HT1080 (cell line): ENCODE data around the gene DNAJB8. TPM values are rescaled to one million over a fixed set of nuclear protein-coding genes. Genes with fewer than 3 reads are reported as not detected.
A peak's percentile ranks its signal among the peaks of the same experiment; 100 is the strongest.

Source experiments
- DNase-seq: peaks from one replicate; pipeline ENCODE4 v3.0.0-alpha.2; 2015; ENCODE audit warnings: low read depth
- total RNA-seq: library from RNA; depleted of rRNA; stranded (reverse); fragments of >200 nt; shearing (Covaris generic); gene quantifications from 2 replicates; pipeline ENCODE4 v1.2.3, GENCODE V29; 2014

The DNAJB8 gene
- total RNA-seq, 1 experiment from 2014 or later: not detected

DNA sequence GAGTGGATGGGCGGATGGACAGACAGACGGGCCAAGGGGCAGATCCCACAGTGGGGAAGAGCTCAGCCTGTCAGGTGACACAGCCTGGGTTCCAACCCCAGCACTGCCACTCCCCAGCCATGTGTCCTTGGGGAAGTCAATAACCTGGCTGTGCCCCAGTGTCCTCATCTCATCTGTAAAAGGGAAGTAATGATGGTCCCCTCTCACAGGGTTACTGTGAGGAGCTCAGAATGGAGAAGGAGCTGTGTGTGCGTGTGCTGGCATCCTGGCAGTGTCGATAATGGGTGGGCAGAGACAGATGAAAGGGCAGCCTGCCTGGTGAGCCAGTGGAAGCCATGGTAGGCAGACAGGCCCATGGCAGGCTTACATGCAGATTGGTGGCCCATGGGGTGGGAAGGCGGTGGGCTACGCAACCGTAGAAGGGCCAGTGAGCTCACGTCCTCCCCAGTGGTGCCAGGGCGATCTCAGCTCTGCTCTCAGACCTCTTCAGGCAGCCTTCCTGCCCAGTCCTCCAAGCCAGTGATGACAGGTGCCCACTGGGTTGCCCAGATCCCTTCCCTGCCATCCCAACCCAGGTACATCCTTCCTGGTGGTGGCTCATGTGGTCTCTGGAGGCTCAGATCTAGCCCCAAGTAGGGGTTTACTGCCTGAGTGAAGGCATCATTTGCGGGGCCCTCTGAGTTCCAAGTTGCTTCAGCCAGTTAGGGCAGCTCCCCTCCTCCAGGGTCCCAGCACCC lies 2.3 kb upstream of the DNAJB8 start:
- no peak for DNase-seq

DNA sequence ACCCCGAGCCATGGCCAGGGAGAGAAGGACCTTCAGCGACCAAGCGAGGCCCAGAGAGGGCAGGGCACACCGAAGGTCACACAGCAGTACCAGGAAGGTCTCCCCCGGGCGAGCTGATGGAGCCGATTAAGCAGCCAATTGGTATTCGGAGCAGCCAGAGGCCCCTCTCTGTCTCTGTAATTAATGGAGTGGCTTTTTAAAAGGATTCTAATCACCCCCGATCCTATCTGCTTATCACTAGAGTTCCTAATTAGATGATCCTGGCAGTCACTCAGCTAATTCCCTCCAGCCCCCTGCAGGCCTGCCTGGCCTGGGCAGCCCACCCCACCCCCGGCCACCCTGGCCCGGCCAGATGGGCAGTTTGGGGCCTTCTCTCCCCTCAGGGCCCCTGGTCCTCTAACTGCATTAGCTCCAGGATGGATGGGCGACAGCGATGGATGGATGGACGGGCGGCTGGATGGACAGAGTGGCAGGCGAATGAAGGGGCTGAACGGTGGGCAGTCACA lies 1.6 kb upstream of the DNAJB8 start:
- no peak for DNase-seq

DNA sequence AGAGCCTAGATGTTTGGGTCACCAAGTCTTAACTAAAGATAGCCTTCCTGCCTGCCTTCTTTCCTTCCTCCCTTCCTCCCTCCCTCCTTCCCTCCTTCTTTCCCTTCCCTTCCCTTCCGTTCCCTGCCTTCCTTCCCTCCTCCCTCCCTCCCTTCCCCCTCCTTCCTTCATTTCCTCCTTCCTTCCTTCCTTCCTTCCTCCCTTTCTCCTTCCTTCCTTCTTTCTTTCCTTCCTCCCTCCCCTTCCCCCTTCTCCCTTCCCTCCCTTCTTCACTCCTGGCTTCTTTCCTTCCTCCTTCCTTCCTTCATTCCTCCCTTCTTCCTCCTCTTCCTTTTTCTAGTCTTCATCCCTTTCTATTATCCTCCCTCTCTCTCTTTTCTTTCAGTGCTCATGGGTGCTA lies 2.0 kb downstream of the DNAJB8 start:
- no peak for DNase-seq

DNA sequence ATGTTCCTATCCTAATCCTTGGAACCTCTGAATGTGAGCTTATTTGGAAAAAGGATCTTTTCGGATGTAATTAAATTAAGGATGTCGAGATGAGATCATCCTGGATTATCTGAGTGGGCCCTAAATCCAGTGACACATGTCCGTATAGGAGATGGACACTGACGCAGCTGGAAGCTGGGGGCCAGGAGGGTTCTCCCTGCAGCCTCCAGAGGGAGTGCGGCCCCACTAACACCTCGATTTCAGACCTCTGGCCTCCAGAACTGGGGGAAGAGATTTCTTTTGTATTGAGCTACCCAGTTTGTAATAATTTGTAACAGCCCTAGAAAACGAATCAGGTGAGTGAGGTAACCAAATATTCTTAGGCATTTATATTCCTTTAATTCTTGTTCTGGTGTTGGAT lies 2.5 kb downstream of the DNAJB8 start:
- DNase-seq: peak; percentile 27

DNA sequence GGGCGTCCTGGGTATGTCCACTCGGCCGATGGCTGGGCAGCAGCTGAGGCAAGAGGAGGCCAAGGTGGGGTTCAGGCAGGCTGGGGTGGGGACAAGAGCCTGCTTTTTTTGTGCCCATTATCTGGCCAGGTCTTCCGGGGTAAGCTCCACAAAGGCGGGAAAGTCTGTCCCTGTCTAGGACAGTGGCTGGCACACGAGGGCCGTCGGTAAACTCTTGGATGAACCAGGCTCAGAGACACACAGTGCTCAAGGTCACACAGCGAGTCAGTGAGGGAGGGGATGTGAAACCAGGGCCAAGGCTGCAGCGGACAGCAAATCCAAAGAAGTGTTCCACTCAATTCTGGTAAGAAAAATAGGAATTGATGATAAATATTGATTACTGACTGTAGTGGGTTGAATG lies 2.9 kb downstream of the DNAJB8 start:
- no peak for DNase-seq

DNA sequence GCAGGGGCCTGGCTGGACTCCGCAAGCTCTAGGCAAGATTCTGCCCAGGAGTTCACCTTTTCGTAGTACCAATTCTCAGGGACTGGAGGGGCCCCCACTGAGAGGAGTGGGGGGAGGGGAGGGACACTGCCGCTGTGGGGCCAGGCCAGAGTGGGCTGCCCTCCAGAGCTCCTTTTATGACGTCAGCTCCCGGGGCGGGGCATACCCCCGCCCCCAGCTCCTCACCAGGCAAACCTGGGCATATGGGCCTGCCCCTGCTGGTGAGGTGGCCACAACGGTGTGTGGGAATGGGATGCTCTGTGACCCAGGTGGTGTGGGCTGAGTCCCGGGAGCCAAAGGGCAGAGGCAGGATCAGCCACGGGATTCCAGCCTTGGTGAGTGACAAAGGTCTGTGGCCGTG lies 3.3 kb downstream of the DNAJB8 start:
- no peak for DNase-seq

DNA sequence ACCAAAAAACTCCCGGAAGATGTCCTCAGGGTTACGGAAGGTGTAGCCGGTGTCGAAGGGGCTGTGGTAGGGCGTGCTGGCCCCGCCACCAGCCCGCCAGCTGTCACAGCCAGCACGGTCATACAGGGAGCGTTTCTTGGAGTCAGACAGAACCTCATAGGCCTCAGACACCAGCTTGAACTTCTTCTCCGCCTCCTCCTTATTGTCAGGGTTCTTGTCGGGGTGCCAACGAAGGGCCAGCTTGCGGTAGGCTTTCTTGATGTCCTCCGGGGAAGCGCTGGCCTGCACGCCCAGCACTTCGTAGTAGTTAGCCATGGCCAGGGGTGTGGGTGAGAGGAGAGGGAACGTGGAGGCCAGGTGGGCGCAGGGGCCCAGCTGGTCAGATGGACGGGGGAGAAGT lies 3.8 kb downstream of the DNAJB8 start:
- DNase-seq: no peak

DNA sequence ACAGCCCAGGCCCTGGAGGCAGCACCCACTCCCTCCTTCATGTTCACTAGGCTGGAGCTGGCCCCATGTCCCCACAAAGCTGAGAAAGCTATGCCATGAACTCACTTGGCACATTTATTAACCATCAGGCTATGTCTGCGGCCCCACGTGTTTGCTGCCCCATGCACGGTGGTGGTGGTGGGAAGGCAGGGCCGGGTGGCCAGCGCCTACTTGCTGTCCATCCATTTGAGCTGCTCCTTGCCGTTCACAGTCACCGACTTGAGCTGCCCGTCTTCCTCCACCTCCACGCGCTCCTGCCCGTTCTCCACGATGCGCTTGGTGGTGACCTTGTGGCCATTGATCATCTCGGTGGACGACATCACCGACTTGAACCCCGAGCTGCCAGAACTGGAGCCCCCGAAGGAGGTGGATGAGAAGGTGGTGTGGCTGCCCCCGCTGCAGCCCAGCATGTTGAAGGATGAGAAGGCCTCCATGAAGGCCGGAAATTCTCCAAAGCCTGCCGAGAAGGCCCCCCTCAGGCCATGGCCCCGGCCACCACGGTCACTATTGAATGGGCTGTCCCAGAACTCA lies 4.3 kb downstream of the DNAJB8 start:
- no peak for DNase-seq

DNA sequence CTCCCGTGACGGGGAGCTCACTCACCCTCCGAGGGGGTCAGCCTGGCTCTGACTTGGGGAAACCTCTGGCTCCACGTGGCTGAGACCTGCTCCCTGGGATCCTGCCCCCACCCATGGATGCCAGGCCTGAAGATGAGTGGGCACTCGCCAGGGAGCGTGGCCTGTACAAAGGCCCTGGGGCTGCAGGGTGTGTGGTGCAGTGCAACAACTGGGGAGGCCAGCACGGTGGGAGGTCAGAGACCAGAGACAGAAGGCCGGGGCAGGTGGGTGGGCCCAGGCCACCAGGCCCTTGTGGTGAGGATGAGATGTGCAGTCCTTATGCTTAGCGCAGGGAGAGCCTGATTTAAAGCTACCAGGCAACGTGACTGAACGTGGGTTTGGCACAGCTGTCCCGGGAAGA lies 5.0 kb downstream of the DNAJB8 start:
- no peak for DNase-seq

DNA sequence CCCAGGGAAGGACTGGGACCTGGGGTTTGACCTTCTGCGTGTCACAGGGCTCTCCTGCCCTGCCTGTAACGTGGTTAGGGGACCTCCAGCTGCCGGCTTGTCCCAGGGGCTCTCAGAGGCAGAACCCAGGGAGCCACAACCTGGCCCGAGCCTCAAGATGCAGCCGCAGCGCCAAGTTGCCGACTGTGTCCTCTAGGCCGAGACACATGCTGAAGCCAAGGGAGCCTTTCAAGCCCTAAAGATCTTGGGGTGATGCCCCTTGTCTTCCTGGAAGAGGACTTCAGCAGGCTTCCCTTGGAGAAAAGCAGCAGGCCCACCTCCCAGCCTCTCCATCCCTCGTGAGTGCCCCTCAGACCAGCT lies 7.2 kb downstream of the DNAJB8 start:
- no peak for DNase-seq

DNA sequence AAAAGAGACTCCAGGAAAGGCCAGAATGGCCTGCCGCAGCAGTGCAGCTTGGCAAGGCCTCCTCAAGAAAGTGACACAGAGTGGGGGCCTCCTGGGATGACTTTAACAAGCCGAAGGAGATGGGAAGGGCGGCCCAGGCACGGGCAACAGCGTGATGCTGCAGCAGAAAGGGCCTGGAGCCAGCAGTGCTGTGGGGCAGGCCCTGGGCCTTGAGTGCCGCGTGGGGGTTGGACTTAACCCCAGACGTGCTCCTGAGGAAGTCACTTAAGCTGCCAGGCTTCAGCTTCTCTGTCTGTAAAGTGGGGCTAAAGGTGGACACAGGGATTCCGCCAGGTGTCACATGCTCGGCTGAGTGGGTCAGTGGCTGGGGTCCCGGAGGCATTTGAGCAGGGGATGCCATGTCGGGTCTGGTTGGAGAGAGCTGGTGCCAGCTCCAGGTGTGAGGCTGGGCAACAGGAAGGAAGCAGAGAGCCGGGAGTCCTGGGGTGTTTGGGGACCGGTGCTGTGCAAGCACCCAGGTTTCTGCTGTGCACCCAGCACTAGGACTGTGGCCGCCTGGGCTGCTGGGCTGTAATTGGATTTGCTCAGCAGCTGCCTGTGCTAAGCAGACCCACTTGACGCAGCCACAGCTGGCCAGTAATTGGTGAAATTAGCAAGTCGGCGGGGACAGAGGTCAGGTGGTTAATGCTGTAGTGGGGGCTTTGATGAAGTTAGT lies 7.8 kb downstream of the DNAJB8 start:
- no peak for DNase-seq

DNA sequence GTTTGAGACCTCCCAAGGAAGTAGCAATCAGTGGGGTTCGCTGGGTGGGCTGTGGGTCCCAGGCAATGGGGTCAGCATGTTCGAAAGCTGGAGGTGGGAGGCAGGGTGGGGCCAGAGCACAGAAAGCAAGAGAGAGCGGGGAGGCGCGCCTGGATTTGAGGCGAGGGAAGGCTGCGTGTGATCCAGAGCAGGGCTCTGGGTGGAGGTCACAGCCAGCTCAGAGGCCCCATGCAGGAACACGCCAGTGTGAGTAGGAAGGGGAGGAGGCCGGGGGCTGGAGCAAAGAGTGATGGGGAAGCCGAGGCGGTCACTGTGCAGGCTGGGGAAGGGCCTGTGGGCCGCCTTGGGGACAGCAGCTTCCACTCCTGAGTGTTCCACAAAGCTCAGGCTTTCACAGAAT lies 8.8 kb downstream of the DNAJB8 start:
- DNase-seq: no peak

DNA sequence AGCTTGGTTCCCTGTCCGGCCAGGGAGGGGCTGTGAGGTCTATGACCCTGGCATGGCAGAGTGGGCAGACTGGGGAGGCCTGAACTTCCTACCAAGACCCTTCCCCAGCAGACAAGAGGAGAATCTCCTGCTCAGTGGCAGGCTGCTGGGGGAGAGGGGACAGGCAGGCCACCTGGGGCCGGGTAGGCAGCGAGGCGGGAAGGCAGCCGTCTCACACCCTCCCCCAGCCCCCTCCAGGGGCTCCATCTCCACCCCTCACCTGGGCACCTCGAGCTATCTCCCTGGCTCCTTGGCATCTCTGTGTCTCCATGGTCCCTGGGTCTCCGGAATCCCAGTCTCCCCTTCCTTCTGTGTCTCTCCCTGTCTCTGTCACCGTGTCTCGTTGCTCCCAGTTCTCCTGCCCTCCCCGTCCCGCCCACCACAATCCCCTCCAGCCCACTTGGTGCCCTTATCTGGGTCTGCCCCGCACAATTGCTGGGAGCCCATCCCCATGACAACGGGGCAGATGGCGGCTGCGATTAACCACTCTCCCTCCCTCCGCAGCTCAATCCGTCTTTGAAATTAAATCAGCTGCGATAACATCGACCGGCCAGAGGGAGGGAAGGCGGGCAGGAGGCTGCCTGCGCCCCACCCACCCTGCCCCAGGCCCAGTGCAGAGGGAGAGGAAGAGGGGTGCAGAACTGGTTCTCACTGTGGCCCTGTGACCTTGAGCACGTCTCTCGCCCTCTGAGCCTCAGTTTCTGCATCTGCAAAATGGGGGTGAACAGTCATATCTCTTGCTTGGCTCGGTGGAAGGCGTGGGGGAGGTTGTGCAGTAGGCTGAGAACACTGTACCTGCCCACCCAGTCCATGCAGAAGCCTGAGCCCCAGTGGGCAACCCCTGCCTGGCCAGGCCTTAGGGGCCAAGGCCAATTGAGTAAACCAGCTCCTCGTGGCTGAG lies 9.6 kb downstream of the DNAJB8 start:
- DNase-seq: no peak

DNA sequence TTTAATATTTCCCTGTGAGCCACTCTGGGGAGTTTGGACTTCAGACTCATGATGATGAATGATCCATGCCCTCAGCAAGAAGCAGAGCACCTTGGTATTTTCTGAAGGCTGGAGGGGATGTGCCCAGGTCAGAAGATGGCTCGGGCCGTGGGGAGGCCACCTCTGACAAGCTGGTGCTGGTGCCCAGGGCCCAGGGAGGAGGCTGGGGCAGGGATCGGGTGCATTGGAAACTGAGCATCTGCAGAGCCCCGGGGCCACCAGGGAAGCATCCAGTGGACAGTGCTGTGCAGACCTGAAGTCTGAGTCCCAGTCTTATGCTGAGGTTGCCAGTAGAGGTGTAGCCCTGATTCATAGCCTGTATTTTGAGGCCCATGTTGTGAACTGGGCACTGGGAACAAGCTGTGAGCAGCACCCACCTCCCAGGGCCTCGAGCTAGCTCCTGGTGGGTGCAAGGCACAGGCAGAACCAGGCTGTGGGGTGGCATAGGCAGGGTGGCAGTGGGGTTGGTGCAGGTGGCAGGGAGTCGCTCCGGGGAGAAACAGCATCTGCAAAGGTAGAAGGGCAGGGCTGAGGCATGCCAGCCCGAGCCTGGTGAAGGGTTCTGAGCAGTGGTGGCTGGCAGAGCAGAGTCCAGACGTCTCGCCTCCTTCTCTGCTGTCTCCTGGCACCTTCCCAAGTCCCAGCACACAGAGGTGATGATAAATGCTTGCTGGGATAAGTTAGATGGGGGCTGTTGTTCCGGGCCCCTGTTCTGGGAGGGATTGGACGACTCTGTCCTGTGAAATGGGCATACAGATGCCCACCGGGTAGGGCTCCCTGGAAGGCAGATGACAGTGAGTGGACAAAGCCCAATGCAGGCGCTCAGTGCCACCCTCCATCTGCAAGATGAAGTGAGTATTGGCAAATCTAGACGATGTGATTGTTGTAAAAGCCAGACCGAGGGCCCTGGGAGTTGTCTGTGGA lies 10.6 kb downstream of the DNAJB8 start:
- no peak for DNase-seq

DNA sequence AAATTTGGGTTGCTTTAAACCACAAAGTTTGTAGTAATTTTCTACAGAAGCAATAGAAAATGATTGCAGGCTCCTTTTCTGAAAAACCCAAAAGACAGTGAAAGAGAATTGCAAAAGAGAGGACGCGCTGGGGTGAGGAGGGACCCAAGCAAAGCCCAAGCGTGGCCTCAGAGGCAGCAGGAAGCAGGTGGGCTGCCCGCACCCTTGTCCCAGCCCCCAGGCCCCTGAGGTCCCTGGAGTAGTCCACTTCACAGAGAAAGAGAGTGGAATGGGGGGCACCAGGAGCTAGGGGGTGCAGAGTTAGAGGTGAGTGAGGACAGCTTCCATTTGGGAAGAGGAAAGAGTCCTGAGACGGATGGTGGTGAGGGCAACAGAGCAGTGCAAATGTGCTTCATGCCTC lies 11.6 kb downstream of the DNAJB8 start:
- DNase-seq: no peak

DNA sequence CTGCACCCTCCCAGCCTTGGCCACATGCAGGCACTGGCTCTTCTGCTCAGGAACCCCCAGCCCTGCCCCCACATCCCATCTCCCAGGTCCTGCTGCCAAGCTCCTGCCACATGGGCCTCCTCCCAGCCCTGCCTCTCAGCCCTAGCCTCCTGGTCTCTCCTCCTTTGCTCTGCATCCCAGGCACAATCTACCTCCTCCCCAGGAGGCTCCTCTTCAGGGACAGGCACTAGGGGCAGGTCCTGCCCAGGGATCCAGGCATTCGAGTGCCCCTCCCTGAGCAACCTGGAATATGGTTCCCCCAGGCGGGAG lies 12.4 kb downstream of the DNAJB8 start:
- DNase-seq: no peak

DNA sequence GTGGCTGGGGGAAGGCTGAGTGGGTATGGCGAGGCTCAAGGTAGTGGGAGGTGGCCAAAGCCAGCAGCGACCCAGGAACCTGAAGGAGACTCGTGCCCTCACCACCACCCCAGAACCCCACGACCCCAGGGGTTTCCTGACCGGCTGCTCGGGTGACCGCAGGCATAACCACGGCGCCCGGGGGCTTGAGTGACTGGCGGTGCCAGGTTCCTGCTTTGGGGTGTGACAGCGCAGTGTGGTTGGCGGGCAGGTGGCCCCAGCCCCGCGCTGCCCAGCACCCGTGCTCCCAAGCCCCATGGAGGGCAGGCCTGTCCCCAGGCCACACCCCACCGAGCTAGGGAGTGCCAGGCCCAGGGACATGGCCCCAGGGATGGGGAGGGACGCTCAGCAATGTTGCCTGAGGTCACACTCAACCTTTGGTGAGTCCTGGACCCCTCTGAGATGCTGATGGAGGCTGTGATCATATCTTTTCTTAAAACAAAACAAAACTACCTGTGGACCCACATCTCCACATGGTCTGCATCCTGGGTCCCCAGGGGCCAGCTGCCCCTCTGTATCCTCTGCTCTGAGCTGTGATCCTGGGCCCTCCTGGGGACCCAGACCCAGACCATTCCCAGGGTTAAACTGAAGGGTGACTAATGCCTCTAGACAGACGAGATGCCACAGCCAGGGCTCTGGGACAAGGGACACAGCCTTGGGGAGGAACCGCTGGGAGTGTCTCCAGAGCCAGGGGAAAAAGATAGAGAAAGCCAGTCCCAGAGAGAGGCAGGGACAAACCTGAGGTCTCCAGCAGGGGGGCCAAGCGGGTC lies 13.0 kb downstream of the DNAJB8 start:
- no peak for DNase-seq

DNA sequence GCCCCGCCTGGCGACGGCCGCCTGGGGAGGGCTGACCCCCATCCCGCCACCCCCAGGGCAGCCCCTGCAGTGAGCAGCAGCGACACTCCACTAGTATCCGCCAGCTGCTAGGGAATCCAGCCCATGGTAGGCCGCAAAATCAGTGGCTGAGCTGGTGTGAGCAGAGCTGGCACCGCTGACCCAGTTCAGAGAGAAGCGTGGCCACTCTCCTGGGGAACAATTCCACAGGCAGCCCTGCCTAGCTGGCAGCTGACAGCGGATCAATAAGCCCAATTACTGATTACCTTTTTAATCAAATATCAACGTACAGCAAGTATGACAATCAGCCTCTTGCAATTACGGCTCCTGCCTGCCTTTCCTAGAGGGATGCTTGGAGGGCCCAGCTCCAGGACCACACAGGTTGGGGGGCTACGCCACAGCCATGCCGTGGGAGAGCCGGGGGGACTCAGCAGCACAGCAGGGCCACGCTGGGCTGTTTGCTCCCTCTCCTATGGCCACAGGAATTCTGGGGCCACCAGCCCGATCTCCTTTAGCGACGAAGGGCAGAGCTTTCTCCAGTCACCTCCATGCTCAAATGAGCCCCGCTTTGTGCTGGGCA lies 13.9 kb downstream of the DNAJB8 start:
- no peak for DNase-seq

DNA sequence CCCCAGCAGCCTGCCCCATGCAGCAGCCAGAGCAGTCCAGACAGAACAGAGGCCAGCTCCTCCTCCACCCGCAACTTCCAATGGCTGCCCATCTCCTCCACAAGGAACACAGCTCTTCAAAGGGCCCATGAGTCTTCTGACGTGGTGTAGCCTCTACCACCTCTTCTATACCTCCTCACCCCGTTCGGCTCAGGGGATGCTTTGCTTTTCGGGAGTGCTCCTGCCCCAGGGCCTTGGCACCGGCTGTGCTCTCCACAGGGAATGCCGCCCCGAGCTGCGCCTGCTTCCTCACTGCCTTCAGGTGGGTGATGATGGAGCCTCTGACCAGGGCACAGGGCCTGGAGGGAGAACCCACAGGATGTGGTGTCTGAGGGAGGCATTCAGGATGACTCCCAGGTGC lies 14.6 kb downstream of the DNAJB8 start:
- DNase-seq: no peak
